Measurements from ENCODE around the gene OR2K2.

DNA sequence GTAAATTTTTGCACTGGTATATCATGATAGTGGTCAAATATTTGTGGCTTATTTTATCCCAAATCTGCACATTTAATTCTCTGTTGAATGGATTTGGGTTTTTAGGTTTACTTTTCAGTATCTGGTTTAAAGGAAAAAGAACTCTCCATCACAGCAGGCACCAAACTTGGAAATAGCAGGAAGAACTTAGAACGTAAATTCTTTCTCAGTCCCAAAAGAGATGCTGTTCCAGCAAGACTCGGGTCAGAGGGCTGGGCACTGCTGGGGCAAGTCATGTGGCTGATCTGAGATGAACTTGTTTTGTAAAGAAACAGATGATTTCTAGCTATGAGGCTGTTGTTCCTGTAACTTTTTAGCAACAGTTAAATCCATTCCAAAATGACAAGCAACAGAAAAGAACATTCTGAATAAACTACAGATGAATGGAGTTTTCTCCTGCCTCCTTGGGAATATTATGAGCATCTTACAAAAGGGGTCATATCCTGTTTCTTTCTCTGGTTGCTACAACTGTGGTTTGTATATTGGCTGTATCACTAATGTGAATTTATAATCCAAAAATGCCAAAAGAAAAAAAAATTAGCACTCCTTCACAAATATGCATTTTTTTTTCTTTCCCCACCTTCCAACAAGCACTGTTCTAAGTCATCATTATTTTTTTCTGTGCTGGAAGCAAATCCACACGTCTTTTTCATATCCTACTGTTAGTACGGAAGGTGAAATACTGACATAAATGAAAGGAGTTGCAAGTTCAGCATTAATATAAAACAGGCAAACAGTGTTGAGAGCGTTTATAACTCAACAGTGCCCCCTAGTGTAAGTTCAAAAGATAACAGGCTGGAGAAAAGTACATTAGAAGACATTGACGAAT lies 31.1 kb downstream of the OR2K2 start:
- no peak for TF ChIP-seq TCF7L2 (IDR thresholded peaks at IDR 0.05; ENCODE audit: low read depth, low read length)
- TF ChIP-seq CTCF (IDR thresholded peaks at IDR 0.05) = peak; percentile 62; the same call in 1 of the 2 replicates
- TF ChIP-seq POLR2AphosphoS5 (IDR thresholded peaks at IDR 0.05; ENCODE audit: low read depth, low read length) = no peak
- TF ChIP-seq SIN3A (IDR thresholded peaks at IDR 0.05; ENCODE audit: borderline replicate concordance, insufficient read depth, low read depth, low read length) = no peak
- no peak for TF ChIP-seq REST (IDR thresholded peaks at IDR 0.05; ENCODE audit: insufficient read depth in 1 of 2, low read depth in 2 of 2, low read length in 1 of 2)

Data from Panc1 (cell line).